Erythroblast (primary cell): ENCODE data around the gene TRPV4.

Source experiments
- DNase-seq, 2 experiments: peaks; one replicate each; lab custom pipeline; 2025; lab: John Stamatoyannopoulos, UW
- GATA1 ChIP-seq: IDR thresholded peaks from 2 replicates; pipeline ENCODE4 v1.6.1; 2011; ENCODE audit warnings: low read depth, mild to moderate bottlenecking, control low read depth, low read length, moderate library complexity
- POLR2A ChIP-seq: IDR thresholded peaks from 2 replicates; pipeline ENCODE4 v1.6.1; 2011; ENCODE audit warnings: mild to moderate bottlenecking, low read length

The TRPV4 gene

GRCh38 chr12:109758426-109759420 lies 74.5 kb downstream of the TRPV4 start:
- TF ChIP-seq GATA1 = no peak
- TF ChIP-seq POLR2A = no peak
- DNase-seq = no peak

- no peak for DNase-seq
- TF ChIP-seq GATA1 = no peak
- no peak for TF ChIP-seq POLR2A
These were observed 75.4 kb downstream of the TRPV4 start for GRCh38 chr12:109757671-109758265.

DNA sequence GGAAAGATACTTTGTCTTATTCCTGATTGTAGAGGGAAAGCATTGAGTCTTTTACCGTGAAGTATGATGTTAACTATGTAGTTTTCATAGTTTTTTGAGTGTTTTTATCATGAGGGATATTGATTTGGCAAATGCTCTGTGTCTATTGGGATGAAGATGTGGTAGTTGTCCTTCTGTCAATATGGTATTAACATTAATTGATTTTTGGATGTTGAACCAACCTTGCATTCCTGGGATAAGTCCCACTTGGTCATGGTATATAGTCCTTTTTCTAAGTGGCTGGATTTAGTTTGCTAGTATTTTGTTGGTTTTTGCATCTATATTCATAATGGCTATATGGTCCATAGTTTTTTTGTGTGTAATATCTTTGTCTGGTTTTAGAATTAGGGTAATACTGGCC lies 76.7 kb downstream of the TRPV4 start:
- no peak for TF ChIP-seq POLR2A
- no peak for TF ChIP-seq GATA1

DNA sequence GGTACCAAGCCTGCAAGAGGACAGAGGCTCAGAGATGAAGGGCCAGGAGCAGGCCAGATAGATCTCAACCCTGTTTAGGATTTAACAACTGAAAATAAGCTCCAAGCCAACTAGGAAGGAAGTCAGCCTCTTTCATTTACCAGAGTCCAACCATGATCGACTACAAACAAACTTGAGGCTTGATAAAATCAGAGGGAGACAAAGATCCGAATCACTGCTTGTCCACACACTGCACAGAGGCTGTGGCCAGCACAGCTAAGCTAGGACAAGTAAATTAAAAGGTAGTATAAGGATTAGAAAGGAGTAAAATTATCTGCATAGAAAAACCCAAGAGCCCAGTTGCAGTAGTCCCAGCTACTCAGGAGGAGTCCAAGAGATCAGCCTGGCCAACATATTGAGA lies 79.2 kb downstream of the TRPV4 start:
- TF ChIP-seq GATA1 = no peak
- no peak for DNase-seq

More for the DNA sequence above, 76.7 kb downstream of the TRPV4 start:
- DNase-seq = no peak

GRCh38 chr12:109753054-109753401 lies 80.2 kb downstream of the TRPV4 start:
- DNase-seq = no peak
- TF ChIP-seq POLR2A (no peak), GATA1 (no peak)

GRCh38 chr12:109752117-109753053 lies 80.8 kb downstream of the TRPV4 start:
- DNase-seq = no peak
- TF ChIP-seq POLR2A (no peak), GATA1 (no peak)

DNA sequence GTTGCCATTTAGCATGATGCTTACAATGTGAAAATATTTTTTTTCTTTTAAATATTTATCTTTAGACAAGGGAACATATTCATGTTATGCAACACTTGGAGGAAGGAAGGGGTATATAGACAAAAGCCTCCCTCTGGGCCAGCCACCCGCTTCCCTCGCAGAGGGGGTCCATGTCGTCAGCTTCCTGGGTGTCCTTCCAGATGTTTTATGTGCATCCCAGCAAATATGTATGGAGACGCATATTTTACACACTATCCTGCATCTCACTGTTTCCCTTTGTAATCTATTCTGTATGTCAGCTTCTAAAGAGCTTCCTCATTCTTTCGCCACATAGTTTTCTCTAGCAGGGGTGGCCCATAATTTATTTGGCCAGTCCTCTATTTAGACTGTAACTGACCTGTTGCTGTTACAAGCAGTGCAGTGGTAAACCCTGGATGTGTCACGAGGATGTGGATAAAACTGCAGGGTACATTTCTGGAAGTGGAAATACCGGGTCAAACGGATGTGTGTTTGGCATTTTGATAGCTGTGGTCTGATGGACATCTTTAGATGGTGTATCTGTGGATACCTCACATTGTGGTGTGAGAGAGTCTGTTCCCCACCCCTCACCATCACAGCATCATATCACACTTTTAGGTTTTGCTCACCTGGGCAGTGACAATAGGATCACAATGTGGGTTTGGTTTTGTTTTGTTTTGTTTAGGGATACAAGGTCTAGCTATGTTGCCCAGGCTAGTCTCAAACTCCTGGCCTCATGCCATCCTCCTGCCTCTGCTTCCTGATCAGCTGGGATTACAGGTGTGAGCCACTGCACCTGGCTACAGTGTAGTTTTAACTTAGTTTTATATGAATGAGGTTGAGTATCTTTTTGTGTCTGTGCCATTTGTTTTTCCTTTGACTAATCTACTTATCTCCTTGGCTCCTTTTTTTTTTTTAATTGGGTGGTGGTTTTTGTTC lies 87.9 kb downstream of the TRPV4 start:
- TF ChIP-seq POLR2A (no peak), GATA1 (no peak)
- no peak for DNase-seq

GRCh38 chr12:109744026-109744425 lies 89.2 kb downstream of the TRPV4 start:
- DNase-seq = no peak
- no peak for TF ChIP-seq GATA1
- TF ChIP-seq POLR2A = no peak

DNA sequence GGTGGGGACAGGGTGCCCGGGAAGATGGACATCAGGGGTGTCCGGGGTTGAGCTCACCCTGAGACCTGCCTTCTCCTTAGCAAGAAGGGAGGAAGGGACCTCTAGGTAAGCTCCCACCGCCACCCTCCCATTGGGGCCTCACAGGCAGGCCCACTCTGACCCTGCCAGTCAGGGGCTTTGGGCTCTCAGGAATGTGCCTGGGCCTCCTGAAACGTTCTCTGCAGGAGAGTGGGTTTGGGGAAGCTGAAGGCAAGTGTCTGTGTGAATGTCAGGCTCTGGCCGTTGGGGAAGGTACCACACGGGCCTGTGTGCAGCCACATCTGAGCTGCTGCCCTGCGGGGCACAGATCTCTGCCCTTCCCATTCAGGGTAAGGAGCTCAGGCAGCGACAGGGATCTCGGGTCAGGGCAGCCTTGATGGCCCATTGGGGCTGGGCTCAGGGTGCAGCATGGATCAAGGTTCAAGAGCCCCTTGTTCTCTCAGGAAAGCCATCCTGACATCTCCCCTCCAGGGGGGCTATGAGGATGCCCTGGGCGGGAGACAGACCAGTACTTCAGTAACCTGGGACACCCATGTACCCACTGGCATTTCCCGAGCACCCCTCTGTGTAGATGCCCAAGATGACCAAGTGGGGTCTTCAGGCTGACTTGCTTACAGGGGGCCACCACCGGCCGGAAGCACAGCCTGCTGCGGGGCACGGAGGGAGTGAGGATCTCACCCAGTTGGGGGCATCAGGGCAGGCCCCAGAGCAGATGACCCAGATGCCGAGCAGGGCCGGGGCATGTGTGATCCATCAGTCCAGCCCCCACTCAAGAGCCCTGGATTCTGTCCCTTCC lies 89.9 kb downstream of the TRPV4 start:
- no peak for DNase-seq

DNA sequence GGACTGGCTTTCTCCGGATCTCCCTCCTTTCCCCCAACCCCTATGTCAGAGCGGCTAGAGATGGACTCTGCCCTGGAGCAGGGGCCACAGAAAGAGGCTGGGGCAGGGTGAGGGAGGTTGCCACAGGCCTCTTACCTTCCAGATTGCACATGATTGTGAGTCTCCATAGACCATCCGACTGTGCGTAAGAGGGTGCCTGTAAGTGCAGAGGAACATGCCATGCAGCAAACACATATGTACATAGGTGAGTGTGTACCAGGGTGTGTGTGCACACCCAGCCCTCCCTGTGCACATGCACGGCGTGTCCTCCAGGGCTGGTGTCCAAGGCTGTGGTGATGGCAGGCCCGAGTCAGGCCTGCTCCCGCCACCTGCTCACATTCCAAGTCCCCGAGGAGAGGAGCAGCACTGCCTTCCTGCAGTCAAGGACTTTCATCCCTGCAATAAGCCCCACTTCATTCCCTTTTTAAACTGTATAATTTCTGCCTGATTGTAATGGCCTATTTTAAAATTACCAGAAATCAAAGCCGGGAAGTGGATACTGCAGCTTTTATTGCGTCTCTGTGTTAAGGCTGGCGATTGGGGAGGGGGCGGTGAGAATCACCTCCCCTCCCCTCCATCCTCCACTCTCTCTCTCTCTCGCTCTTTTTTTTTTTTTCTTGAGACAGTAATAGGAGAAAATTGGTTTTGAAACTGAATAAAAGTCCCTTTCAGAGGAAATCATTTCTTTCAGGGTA lies 91.1 kb downstream of the TRPV4 start:
- no peak for DNase-seq
- TF ChIP-seq GATA1 (no peak), POLR2A (no peak)

More for the DNA sequence above, 89.9 kb downstream of the TRPV4 start:
- TF ChIP-seq POLR2A (no peak), GATA1 (no peak)

DNA sequence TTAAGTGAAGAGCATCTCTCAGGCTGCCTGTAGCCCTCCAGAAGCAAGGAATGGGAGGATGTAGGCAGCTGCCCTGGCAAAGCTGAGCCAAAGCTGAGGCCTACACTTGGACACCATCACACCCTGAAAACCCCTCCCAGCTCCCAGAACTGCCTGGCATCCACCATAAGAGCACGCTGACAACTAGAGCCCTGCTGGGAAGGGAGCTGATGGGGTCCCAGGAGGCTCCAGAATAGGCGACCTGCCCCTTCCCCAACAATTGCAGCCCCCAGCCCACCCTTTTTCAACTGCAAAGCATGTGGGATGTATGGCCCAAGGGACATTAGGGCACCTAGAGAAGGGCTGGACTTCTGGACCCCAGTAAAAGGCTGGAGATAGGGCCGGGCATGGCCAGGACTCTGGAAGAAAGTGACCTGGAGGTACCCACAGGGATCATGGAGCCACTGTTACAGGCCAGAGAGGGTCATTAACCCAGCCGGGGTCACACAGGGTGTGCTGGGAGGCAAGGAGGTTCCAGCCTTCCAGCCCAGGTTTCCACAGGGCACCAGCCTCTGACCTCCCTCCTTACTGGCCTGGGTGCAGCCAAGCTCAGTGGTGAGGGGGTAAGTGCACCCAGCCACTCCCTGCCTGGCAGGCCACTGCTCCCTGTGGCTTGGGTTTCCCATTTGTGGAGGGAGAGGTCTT lies 91.8 kb downstream of the TRPV4 start:
- no peak for TF ChIP-seq GATA1
- TF ChIP-seq POLR2A = no peak
- DNase-seq = no peak

DNA sequence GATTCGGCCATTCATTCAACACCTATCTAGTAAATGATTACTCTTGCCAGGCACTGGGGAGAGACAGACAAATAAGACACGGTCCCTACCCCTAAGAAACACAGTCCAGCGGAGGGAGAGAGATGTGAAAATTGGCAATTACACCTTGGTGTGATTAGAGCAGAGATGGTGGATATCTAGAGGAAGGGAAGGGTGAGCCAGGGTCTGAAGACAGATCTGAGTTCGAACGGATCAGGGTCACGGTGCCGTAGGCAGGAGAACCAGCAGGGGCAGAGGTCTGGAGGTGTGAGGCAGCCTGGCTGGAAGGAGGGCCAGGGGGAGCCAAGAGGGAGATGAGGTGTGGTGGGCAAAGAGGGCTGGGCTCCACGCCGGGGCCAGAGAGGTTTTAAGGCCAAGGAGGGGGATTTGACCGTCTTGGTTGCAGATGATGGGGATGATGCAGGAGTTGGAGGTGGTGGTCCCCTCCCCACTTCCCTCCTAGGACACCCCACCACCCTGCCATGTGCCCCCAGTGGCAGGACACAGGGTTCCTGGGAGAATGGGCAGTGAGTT lies 92.4 kb downstream of the TRPV4 start:
- DNase-seq = no peak
- TF ChIP-seq GATA1 = no peak
